Adrenal gland (tissue), 5 donors: ENCODE data around the gene MED26.

Source experiments
- POLR2A ChIP-seq, 2 donors: fragments of 450-650 bp; IDR thresholded peaks; one replicate each; pipeline ENCODE4 v1.6.1; 2017; ENCODE audit warnings: antibody characterized with exemption in 2 of 2, mild to moderate bottlenecking in 2 of 2, moderate library complexity in 1 of 2
- TF ChIP-seq, protein P1 (sequence below), 6 experiments: fragments of 450-650 bp in 4 of 6; fragments of 200-600 bp in 2 of 6; sonication (generic) in 1 of 6; IDR thresholded peaks; 1 replicate in 5 of 6; 2 replicates in 1 of 6; pipeline versions ENCODE4 v1.5.1 to v1.8.0; 2016 to 2021; ENCODE audit warnings: antibody characterized with exemption in 6 of 6, mild to moderate bottlenecking in 2 of 6, moderate library complexity in 1 of 6
- donor health status: DM: no; HTN: no; CAD: no.

DNA sequence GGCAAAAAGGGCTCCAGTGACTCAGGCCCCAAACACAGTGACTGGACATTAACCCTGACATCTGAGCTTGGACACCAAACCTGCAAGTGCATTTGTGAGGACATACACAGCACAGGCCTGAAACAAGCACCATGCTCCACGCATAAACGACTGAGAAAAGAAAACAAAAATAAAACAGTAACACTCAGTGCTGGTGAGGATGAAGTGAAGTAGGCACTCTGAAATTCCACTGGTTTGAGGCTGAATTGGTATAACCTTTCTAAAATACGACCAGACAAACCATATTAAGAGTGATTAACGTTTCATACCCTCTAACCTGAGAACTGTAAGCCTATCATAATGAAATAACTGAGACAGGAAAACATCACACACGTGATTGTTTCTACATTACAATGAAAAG, 61.3 kb downstream of the MED26 start:
- no peak for TF ChIP-seq POLR2A (IDR thresholded peaks at IDR 0.05)
- TF ChIP-seq, protein P1, sequence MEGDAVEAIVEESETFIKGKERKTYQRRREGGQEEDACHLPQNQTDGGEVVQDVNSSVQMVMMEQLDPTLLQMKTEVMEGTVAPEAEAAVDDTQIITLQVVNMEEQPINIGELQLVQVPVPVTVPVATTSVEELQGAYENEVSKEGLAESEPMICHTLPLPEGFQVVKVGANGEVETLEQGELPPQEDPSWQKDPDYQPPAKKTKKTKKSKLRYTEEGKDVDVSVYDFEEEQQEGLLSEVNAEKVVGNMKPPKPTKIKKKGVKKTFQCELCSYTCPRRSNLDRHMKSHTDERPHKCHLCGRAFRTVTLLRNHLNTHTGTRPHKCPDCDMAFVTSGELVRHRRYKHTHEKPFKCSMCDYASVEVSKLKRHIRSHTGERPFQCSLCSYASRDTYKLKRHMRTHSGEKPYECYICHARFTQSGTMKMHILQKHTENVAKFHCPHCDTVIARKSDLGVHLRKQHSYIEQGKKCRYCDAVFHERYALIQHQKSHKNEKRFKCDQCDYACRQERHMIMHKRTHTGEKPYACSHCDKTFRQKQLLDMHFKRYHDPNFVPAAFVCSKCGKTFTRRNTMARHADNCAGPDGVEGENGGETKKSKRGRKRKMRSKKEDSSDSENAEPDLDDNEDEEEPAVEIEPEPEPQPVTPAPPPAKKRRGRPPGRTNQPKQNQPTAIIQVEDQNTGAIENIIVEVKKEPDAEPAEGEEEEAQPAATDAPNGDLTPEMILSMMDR (IDR thresholded peaks at IDR 0.05): no peak
